BLaER1 treated with 17β-estradiol and CSF1 and Interleukin-3, amounts not matched to agents 10 nM and 100 nM (cell line): ENCODE results near the gene MYL10.

Experiments
- H3K27ac ChIP-seq, 11 experiments: shearing (Covaris generic); formaldehyde crosslinking; 2 replicates each; pipeline ENCODE4 v1.8.1; 2022
- H3K27me3 ChIP-seq, 11 experiments: shearing (Covaris generic); formaldehyde crosslinking; 2 replicates each; pipeline ENCODE4 v1.8.1; 2022
- H3K36me3 ChIP-seq, 11 experiments: shearing (Covaris generic); formaldehyde crosslinking; 2 replicates each; pipeline ENCODE4 v1.8.1; 2022
- H3K4me1 ChIP-seq, 10 experiments: shearing (Covaris generic); formaldehyde crosslinking; 2 replicates each; pipeline ENCODE4 v1.8.1; 2022
- H3K4me2 ChIP-seq, 11 experiments: shearing (Covaris generic); formaldehyde crosslinking; 2 replicates each; pipeline ENCODE4 v1.8.1; 2022
- H3K4me3 ChIP-seq, 10 experiments: shearing (Covaris generic); formaldehyde crosslinking; 2 replicates each; pipeline ENCODE4 v1.8.1; 2022
- H3K9ac ChIP-seq, 11 experiments: shearing (Covaris generic); formaldehyde crosslinking; 2 replicates each; pipeline ENCODE4 v1.8.1; 2022
- H3K9me3 ChIP-seq, 11 experiments: shearing (Covaris generic); formaldehyde crosslinking; replicated peaks in 1 of 11; 2 replicates each; pipeline ENCODE4 v1.8.1; 2022
- H4K20me1 ChIP-seq, 11 experiments: shearing (Covaris generic); formaldehyde crosslinking; 2 replicates each; pipeline ENCODE4 v1.8.1; 2022
- Cebpa-rat ChIP-seq, 11 experiments: shearing (Covaris generic); IDR thresholded peaks; 2 replicates each; pipeline ENCODE4 v1.8.1; 2022

The MYL10 gene

GRCh38 chr7:101636822-101637623, 7.9 kb upstream of the MYL10 start:
- no peak overlapping the region for H3K27ac ChIP-seq
- H3K4me3 ChIP-seq, result no peak overlapping the region
- H3K36me3 ChIP-seq, result no peaks in the 10 kb centered on the region
- no peaks in the 10 kb centered on the region for H4K20me1 ChIP-seq
- TF ChIP-seq Cebpa-rat (IDR thresholded peaks at IDR 0.05), result no peak
- H3K27me3 ChIP-seq, result no peaks in the 10 kb centered on the region
- peaks cover 0 to 11% (median 5%) of the 10 kb centered on the region in 10 experiments; a peak in 8 of 20 replicates for H3K4me1 ChIP-seq
- H3K9ac ChIP-seq, result no peak overlapping the region
- H3K4me2 ChIP-seq, result no peak overlapping the region
- peaks cover 0 to 9% (median 5%) of the 10 kb centered on the region in 11 experiments; a peak in 9 of 22 replicates for H3K9me3 ChIP-seq

- Histone ChIP-seq H3K27ac (no peak overlapping the region; a peak in 1 of 22 replicates), H4K20me1 (no peaks in the 10 kb centered on the region), H3K4me3 (no peak overlapping the region), H3K36me3 (no peaks in the 10 kb centered on the region), H3K4me2 (peak overlapping the region in 3 of 11 experiments; percentile 4 to 32 (median 7); a peak in 1 of 22 replicates), H3K9me3 (peaks cover 0 to 9% (median 5%) of the 10 kb centered on the region in 11 experiments; a peak in 9 of 22 replicates), H3K27me3 (no peaks in the 10 kb centered on the region), H3K4me1 (peaks cover 8 to 21% (median 14%) of the 10 kb centered on the region in 10 experiments), H3K9ac (0 out of 22 replicates have a peak overlapping the region, but pooled peaks of 1 of the 11 experiments have one; percentile 1)
- TF ChIP-seq Cebpa-rat (IDR thresholded peaks at IDR 0.05), result no peak
Measured at GRCh38 chr7:101635484-101635883, 6.4 kb upstream of the MYL10 start.

- no peak overlapping the region for H3K4me2 ChIP-seq
- H3K9ac ChIP-seq, result no peak overlapping the region
- no peaks in the 10 kb centered on the region for H3K27me3 ChIP-seq
- H4K20me1 ChIP-seq, result no peaks in the 10 kb centered on the region
- H3K4me3 ChIP-seq, result no peak overlapping the region
- H3K9me3 ChIP-seq, result peaks cover 0 to 9% (median 5%) of the 10 kb centered on the region in 11 experiments; a peak in 9 of 22 replicates
- no peak overlapping the region for H3K27ac ChIP-seq
- TF ChIP-seq Cebpa-rat (IDR thresholded peaks at IDR 0.05), result no peak
- H3K36me3 ChIP-seq, result no peaks in the 10 kb centered on the region
- H3K4me1 ChIP-seq, result peaks cover 14 to 27% (median 21%) of the 10 kb centered on the region in 10 experiments
Measured at GRCh38 chr7:101634196-101634717, 5.2 kb upstream of the MYL10 start.

- Histone ChIP-seq H4K20me1 (no peaks in the 10 kb centered on the region), H3K4me2 (no peak overlapping the region), H3K27ac (no peak overlapping the region), H3K36me3 (no peaks in the 10 kb centered on the region), H3K9me3 (peaks cover 0 to 9% (median 5%) of the 10 kb centered on the region in 11 experiments; a peak in 9 of 22 replicates), H3K9ac (no peak overlapping the region), H3K4me3 (no peak overlapping the region), H3K4me1 (peaks cover 14 to 31% (median 21%) of the 10 kb centered on the region in 10 experiments), H3K27me3 (no peaks in the 10 kb centered on the region)
- no peak for TF ChIP-seq Cebpa-rat (IDR thresholded peaks at IDR 0.05)
Measured at GRCh38 chr7:101633511-101633910, 4.4 kb upstream of the MYL10 start.

GRCh38 chr7:101632641-101633040, 3.5 kb upstream of the MYL10 start:
- no peak for TF ChIP-seq Cebpa-rat (IDR thresholded peaks at IDR 0.05)
- H4K20me1 ChIP-seq, result no peaks in the 10 kb centered on the region
- H3K4me2 ChIP-seq, result no peak overlapping the region
- H3K4me1 ChIP-seq, result peaks cover 14 to 34% (median 21%) of the 10 kb centered on the region in 10 experiments
- no peaks in the 10 kb centered on the region for H3K27me3 ChIP-seq
- no peaks in the 10 kb centered on the region for H3K36me3 ChIP-seq
- H3K27ac ChIP-seq, result no peak overlapping the region
- no peak overlapping the region for H3K4me3 ChIP-seq
- no peak overlapping the region for H3K9ac ChIP-seq
- H3K9me3 ChIP-seq, result peaks cover 0 to 9% (median 5%) of the 10 kb centered on the region in 11 experiments; a peak in 9 of 22 replicates

GRCh38 chr7:101631224-101631714, 2.2 kb upstream of the MYL10 start:
- H3K4me2 ChIP-seq, result peak overlapping the region in 10 of 11 experiments; percentile 43 to 73 (median 66); a peak in 18 of 22 replicates

GRCh38 chr7:101630591-101630990, 1.5 kb upstream of the MYL10 start:
- Histone ChIP-seq H3K9ac (peak overlapping the region in 5 of 11 experiments; percentile 11 to 44 (median 30); a peak in 7 of 22 replicates), H3K4me1 (peaks cover 14 to 36% (median 19%) of the 10 kb centered on the region in 10 experiments), H3K4me3 (no peak overlapping the region), H3K36me3 (no peaks in the 10 kb centered on the region), H3K9me3 (peaks cover 0 to 9% (median 5%) of the 10 kb centered on the region in 11 experiments; a peak in 9 of 22 replicates), H3K4me2 (peak overlapping the region; percentile 43 to 82 (median 66)), H3K27ac (peak overlapping the region in 4 of 11 experiments; percentile 15 to 38 (median 26); a peak in 8 of 22 replicates), H3K27me3 (peaks cover 0 to 8% (median 0%) of the 10 kb centered on the region in 11 experiments; a peak in 3 of 22 replicates), H4K20me1 (no peaks in the 10 kb centered on the region)
- no peak for TF ChIP-seq Cebpa-rat (IDR thresholded peaks at IDR 0.05)

More at GRCh38 chr7:101631224-101631714, 2.2 kb upstream of the MYL10 start:
- Histone ChIP-seq H3K36me3 (no peaks in the 10 kb centered on the region), H3K4me3 (no peak overlapping the region), H4K20me1 (no peaks in the 10 kb centered on the region), H3K27ac (peak overlapping the region in 1 of 11 experiments; percentile 27; a peak in 1 of 22 replicates), H3K4me1 (peaks cover 14 to 34% (median 21%) of the 10 kb centered on the region in 10 experiments), H3K9me3 (peaks cover 0 to 9% (median 5%) of the 10 kb centered on the region in 11 experiments; a peak in 9 of 22 replicates), H3K27me3 (0 out of 22 replicates have a peak, but pooled peaks cover 0 to under 1% (median 0%) of the 10 kb centered on the region in 11 experiments), H3K9ac (0 out of 22 replicates have a peak overlapping the region, but pooled peaks of 2 of the 11 experiments have one; percentile 30 to 37)
- no peak for TF ChIP-seq Cebpa-rat (IDR thresholded peaks at IDR 0.05)

GRCh38 chr7:101628522-101628921, 574 bp downstream of the MYL10 start:
- no peak overlapping the region for H3K27ac ChIP-seq
- no peaks in the 10 kb centered on the region; a peak in 1 of 22 replicates for H4K20me1 ChIP-seq
- H3K27me3 ChIP-seq, result peaks cover 4 to 22% (median 14%) of the 10 kb centered on the region in 11 experiments; a peak in 15 of 22 replicates
- no peak overlapping the region for H3K9ac ChIP-seq
- TF ChIP-seq Cebpa-rat (IDR thresholded peaks at IDR 0.05), result no peak
- no peaks in the 10 kb centered on the region for H3K36me3 ChIP-seq
- peaks cover 0 to 9% (median 5%) of the 10 kb centered on the region in 11 experiments; a peak in 9 of 22 replicates for H3K9me3 ChIP-seq
- peak overlapping the region in 3 of 11 experiments; percentile 7 to 32 (median 26); a peak in 3 of 22 replicates for H3K4me2 ChIP-seq
- peaks cover 15 to 30% (median 23%) of the 10 kb centered on the region in 10 experiments for H3K4me1 ChIP-seq
- H3K4me3 ChIP-seq, result no peak overlapping the region
